ENCODE results near the gene PLA2G7.
"Not testable (repeated sequence)": the region's sequence is repeated elsewhere in the genome, so short reads cannot be mapped to it uniquely, and the experiment has no call there.

The PLA2G7 gene

GRCh38 chr6:46746696-46747095 lies 11.5 kb upstream of the PLA2G7 start, which contains the start of gene ANKRD66:
Gene ANKRD66, plus strand, starts transcription at chr6:46746933. Its CDS starts 5,016 bp downstream, at chr6:46751949.
- DNase-seq: no peak

- DNase-seq: no peak
Observed at GRCh38 chr6:46745973-46746372, 10.8 kb upstream of the PLA2G7 start.

GRCh38 chr6:46744159-46744725 lies 9.1 kb upstream of the PLA2G7 start:
- DNase-seq: not testable (repeated sequence)

GRCh38 chr6:46743425-46744158 lies 8.4 kb upstream of the PLA2G7 start:
- no peak for DNase-seq

- no peak for DNase-seq
Observed at GRCh38 chr6:46741910-46742309, 6.7 kb upstream of the PLA2G7 start.

- no peak for DNase-seq
Observed at GRCh38 chr6:46741482-46741881, 6.3 kb upstream of the PLA2G7 start.

- DNase-seq: no peak
Observed at GRCh38 chr6:46736906-46737305, 1.7 kb upstream of the PLA2G7 start.

GRCh38 chr6:46735720-46736031 lies 501 bp upstream of the PLA2G7 start:
- no peak for DNase-seq

- DNase-seq: no peak
Observed at GRCh38 chr6:46733341-46733801, 1.8 kb downstream of the PLA2G7 start.

- DNase-seq: no peak
Observed at GRCh38 chr6:46730921-46731461, 4.2 kb downstream of the PLA2G7 start.

GRCh38 chr6:46729787-46730326 lies 5.3 kb downstream of the PLA2G7 start:
- no peak for DNase-seq

- no peak for DNase-seq
Observed at GRCh38 chr6:46720401-46720800, 14.8 kb downstream of the PLA2G7 start.

GRCh38 chr6:46719099-46719498 lies 16.1 kb downstream of the PLA2G7 start:
- no peak for DNase-seq

- DNase-seq: no peak
Observed at GRCh38 chr6:46715141-46715540, 20.0 kb downstream of the PLA2G7 start.

GRCh38 chr6:46711491-46711890 lies 23.7 kb downstream of the PLA2G7 start:
- no peak for DNase-seq

- DNase-seq: no peak
Observed at GRCh38 chr6:46706464-46706863, 28.7 kb downstream of the PLA2G7 start.

GRCh38 chr6:46704562-46704961 lies 30.6 kb downstream of the PLA2G7 start:
- DNase-seq: no peak

- DNase-seq: no peak
Observed at GRCh38 chr6:46699970-46700369, 35.2 kb downstream of the PLA2G7 start.

- no peak for DNase-seq
Observed at GRCh38 chr6:46690911-46691451, 44.2 kb downstream of the PLA2G7 start.

GRCh38 chr6:46690141-46690755 lies 44.9 kb downstream of the PLA2G7 start:
- DNase-seq: no peak

- no peak for DNase-seq
Observed at GRCh38 chr6:46689657-46690056, 45.5 kb downstream of the PLA2G7 start.

- DNase-seq: no peak
Observed at GRCh38 chr6:46688966-46689335, 46.2 kb downstream of the PLA2G7 start.

Measured in NCI-H2227 treated with DMSO at 0.1 percent for 48 hours (cell line).